ENCODE measurements around the gene CACNA1C.

- TF ChIP-seq CTCF (IDR thresholded peaks at IDR 0.05; ENCODE audit: low read depth, low read length) (no peak), POLR2A (IDR thresholded peaks at IDR 0.05; ENCODE audit: extremely low read depth, insufficient read length) (no peak)
Measured at GRCh38 chr12:2353281-2353680, 300.5 kb downstream of the CACNA1C start.
